H9 (cell line): ENCODE data around the gene CYP27B1. TPM values are rescaled to one million over a fixed set of nuclear protein-coding genes. Genes with fewer than 3 reads are reported as not detected.

Experiments used
- DNase-seq: peaks from one replicate; pipeline ENCODE4 v3.0.0-alpha.2; 2017
- H2AFZ ChIP-seq: one replicate; pipeline ENCODE4 v1.6.1; 2013; ENCODE audit warnings: mild to moderate bottlenecking, low read length, control low read depth, moderate library complexity
- H2AK5ac ChIP-seq: 2 replicates; pipeline ENCODE4 v1.6.1; 2013; ENCODE audit warnings: low read length, control low read depth, mixed read lengths; ENCODE audit not compliant: insufficient read length
- H2BK120ac ChIP-seq: one replicate; pipeline ENCODE4 v1.6.1; 2013; ENCODE audit warnings: low read depth, mild to moderate bottlenecking, low read length, control low read depth, inconsistent platforms; ENCODE audit not compliant: poor library complexity, severe bottlenecking
- H2BK12ac ChIP-seq: 2 replicates; pipeline ENCODE4 v1.6.1; 2013; ENCODE audit warnings: low read length, control low read depth, mixed read lengths, low read depth; ENCODE audit not compliant: insufficient read length
- H2BK15ac ChIP-seq: 2 replicates; pipeline ENCODE4 v1.6.1; 2013; ENCODE audit warnings: low read depth, low read length, control low read depth
- H2BK20ac ChIP-seq: one replicate; pipeline ENCODE4 v1.6.1; 2013; ENCODE audit warnings: low read depth, mild to moderate bottlenecking, low read length, control low read depth, inconsistent platforms; ENCODE audit not compliant: poor library complexity, severe bottlenecking
- H2BK5ac ChIP-seq: 2 replicates; pipeline ENCODE4 v1.6.1; 2013; ENCODE audit warnings: low read length, control low read depth, mixed read lengths; ENCODE audit not compliant: insufficient read length
- H3K14ac ChIP-seq: 2 replicates; pipeline ENCODE4 v1.6.1; 2013; ENCODE audit warnings: low read length, control low read depth; ENCODE audit not compliant: insufficient read depth
- H3K18ac ChIP-seq: 2 replicates; pipeline ENCODE4 v1.6.1; 2013; ENCODE audit warnings: low read depth, mild to moderate bottlenecking, mixed read lengths, low read length, control low read depth; ENCODE audit not compliant: insufficient read length
- H3K23ac ChIP-seq: 2 replicates; pipeline ENCODE4 v1.6.1; 2013; ENCODE audit warnings: low read length, control low read depth, mixed read lengths, low read depth; ENCODE audit not compliant: insufficient read length
- H3K23me2 ChIP-seq: 2 replicates; pipeline ENCODE4 v1.6.1; 2013; ENCODE audit warnings: low read depth, mild to moderate bottlenecking, mixed read lengths, low read length, control low read depth; ENCODE audit not compliant: insufficient read length, poor library complexity, severe bottlenecking
- H3K27ac ChIP-seq: 2 replicates; pipeline ENCODE4 v1.5.1; 2013; ENCODE audit warnings: low read length, control low read depth, mixed read lengths, low read depth; ENCODE audit not compliant: insufficient read length
- H3K27me3 ChIP-seq: 2 replicates; pipeline ENCODE4 v1.6.1; 2013; ENCODE audit warnings: low read length, control low read depth, inconsistent platforms; ENCODE audit not compliant: insufficient read depth
- H3K4ac ChIP-seq: 2 replicates; pipeline ENCODE4 v1.6.1; 2013; ENCODE audit warnings: low read depth, mild to moderate bottlenecking, control low read depth, inconsistent platforms, low read length, moderate library complexity
- H3K4me1 ChIP-seq: 2 replicates; pipeline ENCODE4 v1.6.1; 2013; ENCODE audit warnings: low read length, control low read depth, inconsistent platforms; ENCODE audit not compliant: insufficient read depth
- H3K4me2 ChIP-seq: 2 replicates; pipeline ENCODE4 v1.6.1; 2013; ENCODE audit warnings: low read length, control low read depth, mixed read lengths; ENCODE audit not compliant: insufficient read length, insufficient read depth
- H3K56ac ChIP-seq: 2 replicates; pipeline ENCODE4 v1.6.1; 2013; ENCODE audit warnings: low read depth, mild to moderate bottlenecking, mixed read lengths, low read length, control low read depth; ENCODE audit not compliant: insufficient read length
- H3K79me1 ChIP-seq: 2 replicates; pipeline ENCODE4 v1.6.1; 2013; ENCODE audit warnings: low read depth, mild to moderate bottlenecking, moderate library complexity, low read length, control low read depth, inconsistent platforms; ENCODE audit not compliant: insufficient read depth, poor library complexity, severe bottlenecking
- H3K79me2 ChIP-seq: 2 replicates; pipeline ENCODE4 v1.6.1; 2013; ENCODE audit warnings: low read length, control low read depth, inconsistent platforms; ENCODE audit not compliant: insufficient read depth
- H3K9ac ChIP-seq: 2 replicates; pipeline ENCODE4 v1.6.1; 2013; ENCODE audit warnings: low read length, control low read depth, mixed read lengths; ENCODE audit not compliant: insufficient read length; ENCODE audit errors: extremely low read depth
- H3K9me3 ChIP-seq: one replicate; pipeline ENCODE4 v1.6.1; 2013; ENCODE audit warnings: low read depth, low read length, inconsistent platforms; ENCODE audit not compliant: control insufficient read depth
- H3T11ph ChIP-seq: one replicate; pipeline ENCODE4 v1.6.1; 2013; ENCODE audit warnings: mild to moderate bottlenecking, low read length, control low read depth, inconsistent platforms
- H4K20me1 ChIP-seq: one replicate; pipeline ENCODE4 v1.6.1; 2013; ENCODE audit not compliant: control insufficient read depth, insufficient read length, insufficient read depth
- H4K5ac ChIP-seq: 2 replicates; pipeline ENCODE4 v1.6.1; 2013; ENCODE audit warnings: low read depth, mild to moderate bottlenecking, mixed read lengths, low read length, control low read depth; ENCODE audit not compliant: insufficient read length
- H4K8ac ChIP-seq: replicated peaks from 2 replicates; pipeline ENCODE4 v1.6.1; 2013; ENCODE audit warnings: low read length, control low read depth, mixed read lengths, low read depth; ENCODE audit not compliant: insufficient read length
- H4K91ac ChIP-seq: 2 replicates; pipeline ENCODE4 v1.6.1; 2013; ENCODE audit warnings: low read depth, mild to moderate bottlenecking, moderate library complexity, mixed read lengths, low read length, control low read depth; ENCODE audit not compliant: insufficient read length
- H3K27ac Mint-ChIP-seq, 3 experiments: 2 replicates in 2 of 3; 3 replicates in 1 of 3; pipeline ENCODE4 v1.8.0; 2020 to 2021; ENCODE audit warnings: mixed read lengths in 3 of 3, mild to moderate bottlenecking in 1 of 3, moderate library complexity in 1 of 3
- H3K27me3 Mint-ChIP-seq: 2 replicates; pipeline ENCODE4 v1.8.0; 2021; ENCODE audit warnings: low read depth, mild to moderate bottlenecking, moderate library complexity, mixed read lengths
- H3K36me3 Mint-ChIP-seq, 3 experiments: 2 replicates in 2 of 3; 3 replicates in 1 of 3; pipeline ENCODE4 v1.8.0; 2020 to 2021; ENCODE audit warnings: low read depth in 3 of 3, mixed read lengths in 3 of 3; ENCODE audit not compliant: insufficient read depth in 1 of 3
- H3K4me1 Mint-ChIP-seq, 2 experiments: 2 replicates each; pipeline ENCODE4 v1.8.0; 2020; ENCODE audit warnings: mixed read lengths in 2 of 2
- H3K4me3 Mint-ChIP-seq, 2 experiments: 2 replicates in 1 of 2; 3 replicates in 1 of 2; pipeline ENCODE4 v1.8.0; 2020 to 2021; ENCODE audit warnings: mild to moderate bottlenecking in 2 of 2, mixed read lengths in 2 of 2, moderate library complexity in 1 of 2
- H3K9me3 Mint-ChIP-seq, 2 experiments: 2 replicates in 1 of 2; 3 replicates in 1 of 2; pipeline ENCODE4 v1.8.0; 2020; ENCODE audit warnings: mild to moderate bottlenecking in 2 of 2, mixed read lengths in 2 of 2, moderate library complexity in 1 of 2
- CTCF ChIP-seq: fragments of 200-600 bp; sonication (generic); conservative IDR thresholded peaks from 3 replicates; pipeline ENCODE4 v1.8.0; 2021; ENCODE audit warnings: antibody characterized with exemption, mild to moderate bottlenecking
- WGBS: extraction: QIAGEN DNeasy Blood & Tissue Kit; methylation state at CpG from one replicate; pipeline ENCODE4 v1.1.7; 2013; ENCODE audit warnings: missing lambda C conversion rate, low lambda C conversion rate, mixed read lengths; ENCODE audit not compliant: insufficient read length; ENCODE audit errors: extremely low coverage; 5-methylcytosine and 5-hydroxymethylcytosine counted together
- total RNA-seq: library from RNA; stranded (reverse); gene quantifications from 2 replicates; pipeline ENCODE4 v1.2.1, GENCODE V29; 2021

The CYP27B1 gene
- total RNA-seq, 1 experiment from 2014 or later: 6.1 TPM

DNA sequence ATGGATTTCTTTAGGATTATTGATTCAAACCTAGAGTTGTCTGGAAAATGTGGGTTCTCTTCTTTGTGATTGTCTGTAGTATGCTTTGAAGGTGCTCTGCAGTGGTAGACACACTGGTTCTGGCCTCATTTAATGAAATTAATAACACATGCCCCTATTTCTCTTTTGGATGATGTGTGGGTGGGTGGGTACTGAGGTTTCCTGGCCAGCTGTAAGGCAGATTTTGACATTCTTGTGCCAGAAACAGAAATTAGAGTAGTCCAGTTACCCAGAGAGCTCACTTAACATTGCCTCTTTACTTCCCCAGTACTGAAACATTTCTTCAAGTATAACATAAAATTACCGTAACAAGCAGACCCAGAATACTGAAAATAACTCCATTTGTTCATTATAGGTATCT is 30.1 kb upstream of the CYP27B1 start:
- Histone ChIP-seq H3K56ac (no peak overlapping the region), H4K91ac (no peak overlapping the region), H3T11ph (no peak overlapping the region), H3K27ac (no peak overlapping the region), H2BK15ac (no peak overlapping the region), H4K20me1 (no peaks in the 10 kb centered on the region), H3K9ac (no peak overlapping the region), H3K9me3 (no peaks in the 10 kb centered on the region), H4K5ac (no peak overlapping the region), H4K8ac (no peak overlapping the region), H3K18ac (no peak overlapping the region), H3K4ac (no peak overlapping the region), H2BK20ac (no peak overlapping the region), H3K79me2 (no peaks in the 10 kb centered on the region), H3K79me1 (no peaks in the 10 kb centered on the region), H3K27me3 (no peaks in the 10 kb centered on the region), H2AK5ac (no peak overlapping the region), H3K23me2 (no peaks in the 10 kb centered on the region), H3K23ac (no peak overlapping the region), H2AFZ (no peak overlapping the region), H2BK12ac (no peak overlapping the region), H3K14ac (no peak overlapping the region), H3K4me1 (no peaks in the 10 kb centered on the region), H3K4me2 (no peak overlapping the region), H2BK120ac (no peak overlapping the region), H2BK5ac (no peak overlapping the region)
- WGBS: no CpG with 5 or more reads among the region's 1 CpG
- no peak for TF ChIP-seq CTCF
- Mint-ChIP-seq H3K27ac (no peak overlapping the region), H3K4me3 (no peak overlapping the region), H3K4me1 (no peaks in the 10 kb centered on the region), H3K36me3 (peaks cover 22 to 52% (median 43%) of the 10 kb centered on the region in 3 experiments), H3K9me3 (no peaks in the 10 kb centered on the region), H3K27me3 (no peaks in the 10 kb centered on the region)
- DNase-seq: no peak
